ENCODE measurements around the gene PNPLA5.
A peak's percentile ranks its signal among the peaks of the same experiment; 100 is the strongest.
"Not testable (repeated sequence)": the region's sequence is repeated elsewhere in the genome, so short reads cannot be mapped to it uniquely, and the experiment has no call there.

Gene PNPLA5

DNA sequence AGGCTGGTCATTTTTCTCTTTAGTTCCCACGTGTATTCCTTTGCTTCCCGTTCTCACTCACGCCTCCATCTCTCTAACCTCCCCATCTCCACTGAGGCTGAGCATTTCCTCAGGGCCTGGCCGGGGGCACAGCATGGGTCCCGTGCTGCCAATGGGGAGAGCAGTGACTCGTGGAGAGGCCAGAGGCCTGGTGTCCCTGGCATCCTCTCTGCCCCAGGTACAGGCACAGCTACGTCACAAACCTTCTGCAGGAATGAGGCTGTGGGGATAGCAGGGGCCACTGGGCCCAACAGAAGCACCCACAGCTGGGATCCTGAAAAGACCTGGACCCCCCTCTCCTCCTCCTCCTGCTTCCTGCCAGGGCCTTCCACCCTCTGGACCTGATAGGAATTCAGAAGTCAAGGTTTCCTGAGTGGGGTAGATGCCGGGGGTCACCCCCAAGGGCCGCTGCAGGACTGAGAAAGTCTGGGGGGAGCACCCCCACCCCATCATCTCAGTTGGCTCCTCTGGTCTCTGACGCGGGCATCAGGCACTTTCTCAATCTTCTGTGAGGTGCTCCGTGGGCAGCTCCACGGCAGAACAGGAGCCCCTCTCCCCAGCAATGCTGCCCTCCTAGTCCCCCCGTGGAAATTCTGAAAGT lies 11.8 kb downstream of the PNPLA5 start:
- DNase-seq, result no peak

DNA sequence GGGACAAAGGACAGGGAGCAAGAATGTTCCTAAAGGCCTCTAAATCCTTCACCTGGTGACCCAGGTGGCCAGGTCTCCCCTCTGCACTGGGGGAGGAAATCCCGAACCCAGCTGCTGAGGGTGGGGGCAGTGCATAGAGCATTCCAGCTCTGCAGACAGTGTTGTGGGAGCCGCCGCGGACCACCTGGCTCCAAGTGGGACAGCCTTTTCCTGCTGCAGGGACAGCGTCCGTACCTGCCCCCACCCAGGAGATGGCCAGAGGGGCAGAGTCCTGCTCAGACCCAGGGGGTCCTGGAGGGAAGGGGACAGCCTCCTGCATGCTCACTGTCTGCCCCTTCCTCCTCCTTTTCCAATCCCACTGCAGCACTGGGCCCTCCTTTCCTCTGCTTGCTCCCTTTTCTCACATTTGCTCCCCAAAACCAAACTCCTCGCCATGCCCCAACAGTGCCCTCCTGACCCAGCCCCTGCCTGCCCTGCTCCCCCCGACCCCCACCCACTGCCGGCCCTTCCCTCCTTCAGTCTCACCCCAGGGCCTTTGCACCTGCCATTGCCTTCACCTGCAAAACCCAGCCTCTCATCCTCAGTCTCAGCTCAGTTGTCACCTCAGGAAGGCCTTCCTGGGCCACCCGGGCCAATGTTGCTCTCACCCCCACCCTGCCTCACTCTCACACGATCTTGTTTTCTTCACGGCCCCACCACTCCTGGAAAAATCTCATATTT lies 12.8 kb downstream of the PNPLA5 start:
- DNase-seq, result no peak

DNA sequence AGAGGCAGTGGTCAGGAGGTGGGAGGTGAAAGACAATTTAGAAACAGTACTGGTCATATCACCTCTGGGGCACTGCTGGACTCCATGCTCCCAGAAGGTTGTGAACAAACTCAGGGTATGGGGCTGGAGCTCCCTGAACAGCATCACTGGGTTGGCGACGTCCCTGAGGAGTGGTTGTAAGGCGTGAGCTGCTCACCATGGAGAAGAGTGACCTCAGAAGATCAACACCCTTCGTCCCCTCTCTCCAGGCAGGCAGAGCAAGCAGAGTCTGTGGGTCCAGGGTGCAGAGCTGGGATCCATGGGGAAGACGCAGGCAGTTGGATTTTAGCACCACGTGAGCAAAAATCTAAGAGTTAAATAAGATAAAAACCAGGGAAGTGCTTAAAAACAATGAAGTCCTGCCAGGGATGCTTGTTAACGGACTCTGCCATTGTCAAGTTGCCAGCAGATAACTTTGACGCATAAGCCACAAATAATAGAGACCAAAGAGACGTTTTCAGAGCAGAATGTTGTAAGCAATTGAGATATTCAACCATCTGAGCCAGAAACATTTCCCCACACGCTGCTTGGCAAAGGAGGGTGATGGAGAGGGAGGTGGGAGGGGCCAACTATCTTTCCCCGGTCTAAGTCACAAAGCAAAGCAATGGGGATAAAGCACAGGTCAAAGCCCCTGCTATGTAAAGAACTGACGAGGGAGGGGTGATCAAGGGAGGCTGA lies 13.6 kb downstream of the PNPLA5 start:
- no peak for DNase-seq

GRCh38 chr22:43876866-43877509 lies 14.8 kb downstream of the PNPLA5 start:
- no peak for DNase-seq

DNA sequence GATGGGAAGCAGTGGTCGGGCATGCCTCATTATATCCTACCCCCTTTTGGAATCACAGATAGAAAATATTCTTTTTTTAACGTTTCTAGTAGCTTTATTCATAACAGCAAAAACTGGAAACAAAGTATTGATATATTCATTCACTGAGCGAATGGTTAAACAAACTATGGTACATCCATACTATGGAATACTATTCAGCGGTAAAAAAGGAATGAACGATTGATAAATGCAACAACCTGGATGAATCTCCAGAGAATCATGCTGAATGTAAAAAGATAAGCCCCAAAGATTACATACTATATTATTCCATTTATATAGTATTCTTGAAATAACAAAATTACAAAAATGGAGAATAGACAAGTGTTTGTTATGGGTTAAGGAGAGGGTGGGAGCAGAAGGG lies 22.0 kb downstream of the PNPLA5 start:
- DNase-seq, result no peak

DNA sequence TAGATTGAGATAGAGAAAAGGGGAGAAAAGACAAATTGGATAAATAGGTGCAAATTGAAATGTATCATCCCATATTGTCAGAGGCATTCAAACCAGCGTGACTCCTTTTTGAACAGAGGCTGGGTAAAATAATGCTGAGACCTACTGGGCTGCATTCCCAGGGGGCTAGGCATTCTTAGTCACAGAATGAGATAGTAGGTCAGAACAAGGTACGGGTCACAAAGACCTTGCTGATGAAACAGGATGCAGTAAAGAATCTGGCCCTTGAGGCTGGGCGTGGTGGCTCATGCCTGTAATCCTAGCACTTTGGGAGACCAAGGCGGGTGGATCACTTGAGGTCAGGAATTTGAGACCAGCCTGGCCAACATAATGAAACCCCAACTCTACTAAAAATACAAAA lies 22.8 kb downstream of the PNPLA5 start:
- not testable (repeated sequence) for DNase-seq

DNA sequence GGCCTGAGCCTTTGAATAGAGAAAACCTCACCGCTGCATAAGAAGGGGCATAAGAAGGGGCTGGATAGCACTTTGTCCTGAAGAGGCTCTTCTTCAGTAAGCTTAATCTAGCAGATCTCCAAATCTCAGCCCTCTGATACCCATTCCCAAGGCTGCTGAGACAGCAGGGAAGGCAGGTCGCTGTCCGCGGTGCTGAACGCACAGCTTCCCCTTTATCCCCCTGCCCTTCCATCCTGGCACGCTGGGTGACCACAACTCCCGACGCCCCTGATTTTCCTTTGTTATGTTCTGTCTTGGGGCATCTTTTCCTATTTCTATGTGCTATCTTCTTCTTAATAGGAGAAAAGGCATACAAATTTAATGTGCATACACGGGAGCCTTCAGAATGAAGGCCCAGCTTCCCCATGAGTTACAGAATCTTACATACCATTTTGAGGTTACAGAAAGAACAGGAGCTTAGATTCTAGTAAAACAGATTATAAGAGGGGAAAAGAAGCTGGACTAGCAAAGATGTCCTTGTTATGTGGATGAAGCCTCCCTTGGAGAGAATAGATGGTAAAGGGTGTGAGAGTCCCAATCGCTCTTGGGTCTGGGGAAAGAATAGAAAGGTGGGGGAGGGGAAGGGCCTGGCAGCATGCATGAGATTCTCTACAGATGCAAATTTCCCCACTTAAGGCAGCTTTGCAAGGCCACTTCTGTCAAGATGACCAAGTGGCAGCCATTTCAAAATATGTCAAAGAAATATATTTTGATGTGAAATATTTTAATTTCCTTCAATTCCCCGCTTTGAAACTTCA lies 23.8 kb downstream of the PNPLA5 start:
- no peak for DNase-seq

- DNase-seq, result no peak
Measured at GRCh38 chr22:43862882-43863202, 29.0 kb downstream of the PNPLA5 start.

GRCh38 chr22:43862074-43862881 lies 29.5 kb downstream of the PNPLA5 start, which contains the start of gene SULT4A1:
Gene SULT4A1, minus strand, starts transcription at chr22:43862513. Its CDS starts 131 bp downstream, at chr22:43862382.
- DNase-seq, result peak in 1 of 2 experiments; percentile 40

- DNase-seq, result no peak
Measured at GRCh38 chr22:43861529-43861928, 30.3 kb downstream of the PNPLA5 start.

DNA sequence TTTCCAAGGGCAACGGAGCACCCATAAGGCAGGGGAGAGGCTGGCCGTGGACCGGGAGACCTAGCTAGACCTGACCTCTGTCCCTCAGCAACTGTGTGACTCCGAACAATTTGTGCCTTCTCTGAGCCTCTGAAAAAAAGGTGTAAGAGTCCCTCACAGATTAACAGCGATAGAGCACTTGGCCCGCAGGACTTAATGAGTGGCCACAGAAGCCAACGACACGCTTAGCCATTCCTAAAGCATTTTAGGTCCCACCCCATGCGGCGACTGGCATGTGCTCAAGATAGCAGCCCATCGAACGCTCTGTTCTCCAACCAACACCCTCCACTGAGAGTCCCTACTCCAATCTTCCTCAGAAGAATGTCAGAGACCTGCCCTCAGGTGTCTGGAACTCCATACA lies 31.0 kb downstream of the PNPLA5 start:
- DNase-seq, result no peak

DNA sequence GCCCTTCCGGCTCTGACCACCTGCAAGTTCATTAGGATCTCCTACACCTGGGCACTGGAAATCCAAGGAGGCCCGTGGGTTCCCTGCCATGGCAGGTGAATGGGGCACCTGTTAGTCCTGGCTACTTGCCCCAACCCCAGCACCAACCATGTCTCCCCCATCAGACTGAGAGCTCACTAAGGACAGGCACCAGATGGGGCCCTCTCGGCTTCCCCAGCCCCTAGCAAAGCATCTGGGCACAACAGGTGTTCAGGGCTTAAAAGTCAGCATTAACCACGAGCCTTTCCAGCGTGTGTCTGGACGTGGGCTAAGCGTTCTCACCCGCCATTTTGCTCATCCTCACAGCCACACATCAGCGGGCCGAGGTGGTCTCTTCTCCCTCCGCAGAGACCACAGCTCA lies 31.7 kb downstream of the PNPLA5 start:
- DNase-seq, result no peak

- DNase-seq, result no peak
Measured at GRCh38 chr22:43859621-43860020, 32.2 kb downstream of the PNPLA5 start.

- DNase-seq, result no peak
Measured at GRCh38 chr22:43859176-43859575, 32.6 kb downstream of the PNPLA5 start.

GRCh38 chr22:43858156-43858895 lies 33.5 kb downstream of the PNPLA5 start:
- no peak for DNase-seq

GRCh38 chr22:43857367-43857766 lies 34.4 kb downstream of the PNPLA5 start:
- no peak for DNase-seq

- DNase-seq, result no peak
Measured at GRCh38 chr22:43855431-43855830, 36.4 kb downstream of the PNPLA5 start.

GRCh38 chr22:43854786-43855271 lies 37.0 kb downstream of the PNPLA5 start:
- DNase-seq, result no peak

DNA sequence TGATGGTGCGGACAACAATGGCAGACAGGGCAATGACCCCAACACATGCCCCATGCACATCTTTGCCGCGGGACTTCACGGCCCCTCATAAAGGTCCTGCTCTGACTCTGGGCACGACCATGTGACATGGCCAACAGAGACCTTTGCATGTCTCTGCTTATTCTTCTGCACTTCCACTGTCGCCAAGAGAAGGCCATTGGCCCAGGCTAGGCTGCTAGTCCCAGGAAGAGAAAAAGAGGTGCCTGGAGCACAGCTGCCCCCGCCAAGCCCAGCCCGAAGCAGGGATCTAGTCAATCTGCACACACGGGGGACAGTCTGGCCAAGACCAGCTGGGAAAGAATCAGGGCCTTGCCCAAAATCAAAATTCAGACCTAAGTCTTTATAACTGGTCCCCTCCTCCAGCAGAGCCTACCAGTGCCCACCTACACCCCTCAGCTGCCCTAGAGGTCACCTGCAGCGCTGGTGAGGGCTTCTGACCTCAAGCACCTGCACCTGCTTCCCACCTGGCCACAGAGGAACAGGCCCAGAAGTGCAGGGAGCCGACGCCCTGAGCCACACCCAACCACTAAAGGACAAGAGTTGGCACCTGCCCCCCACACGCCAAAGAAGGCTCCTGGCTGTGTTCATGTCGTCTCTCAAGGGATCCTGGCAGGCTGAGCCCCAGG lies 37.6 kb downstream of the PNPLA5 start:
- DNase-seq, result no peak

DNA sequence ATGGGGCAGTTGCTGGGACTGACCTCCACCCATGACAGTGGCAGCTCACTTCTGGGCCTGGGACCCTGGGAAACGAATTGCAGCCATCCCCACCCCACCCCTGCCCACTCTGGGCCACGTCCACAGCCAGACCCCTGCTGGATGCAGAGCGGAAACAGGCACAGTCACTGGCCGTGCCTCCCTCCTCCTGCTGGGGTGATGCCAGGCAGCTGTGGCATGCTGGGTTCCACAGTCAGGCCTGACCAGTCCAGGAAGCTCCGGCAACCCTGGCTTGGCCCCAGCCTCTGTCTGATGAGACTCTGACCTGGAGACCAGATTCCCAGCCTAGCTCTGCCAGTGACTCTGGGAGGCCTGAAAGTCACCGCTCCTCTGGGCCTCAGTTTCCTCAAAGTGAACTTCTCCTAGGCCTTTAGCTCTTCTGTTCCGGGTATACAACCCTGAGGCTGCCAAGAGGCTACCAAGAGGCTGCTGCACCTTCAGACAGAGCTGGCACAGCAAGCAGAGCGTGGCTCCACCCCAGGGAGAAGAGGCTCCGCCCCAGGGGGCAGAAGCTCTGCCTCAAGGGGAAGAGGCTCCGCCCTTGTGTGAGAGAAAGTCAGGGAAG lies 38.4 kb downstream of the PNPLA5 start:
- no peak for DNase-seq

Measured in SW 1271 (cell line).